ENCODE results near the gene DEFB129. TPM values are rescaled to one million over a fixed set of nuclear protein-coding genes. Genes with fewer than 3 reads are reported as not detected.

The DEFB129 gene
- total RNA-seq, 1 experiment from 2014 or later: not detected

DNA sequence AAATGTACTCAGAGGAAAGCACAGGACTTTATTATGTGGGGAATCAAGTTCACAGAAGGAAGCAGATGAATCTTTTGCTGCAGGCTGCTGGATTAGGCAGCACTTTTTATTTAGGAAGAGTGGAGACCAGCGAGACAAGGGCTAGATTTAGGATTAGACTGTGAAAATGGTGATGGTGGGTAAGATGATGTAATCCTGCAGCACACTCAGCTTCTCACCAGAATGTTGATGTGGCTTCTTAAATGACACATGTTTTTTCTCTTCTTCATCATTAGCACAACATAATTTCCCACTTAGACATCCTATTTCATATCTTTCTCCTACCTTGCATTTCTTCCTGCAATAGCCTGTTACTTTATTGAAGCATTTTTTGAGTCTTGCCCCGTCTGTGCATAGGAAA lies 39.3 kb upstream of the DEFB129 start:
- H3K4ac ChIP-seq (ENCODE audit: low read depth, low read length): no peak overlapping the region
- no peak overlapping the region for H4K5ac ChIP-seq (ENCODE audit: insufficient read length, low read depth, low read length)
- Mint-ChIP-seq H3K4me3 (no peak overlapping the region), H3K27ac (no peak overlapping the region), H3K36me3 (ENCODE audit: insufficient read depth in 1 of 3, low read depth in 3 of 3) (no peaks in the 10 kb centered on the region; a peak in 1 of 7 replicates), H3K9me3 (peaks cover 28 to 98% of the 10 kb centered on the region in 2 experiments), H3K4me1 (peaks cover 0 to 5% of the 10 kb centered on the region in 2 experiments; a peak in 1 of 4 replicates), H3K27me3 (ENCODE audit: low read depth) (peaks cover 56% of the 10 kb centered on the region)
- H3K14ac ChIP-seq (ENCODE audit: insufficient read depth, low read length): no peak overlapping the region
- no peaks in the 10 kb centered on the region for H3K4me1 ChIP-seq (ENCODE audit: insufficient read depth, low read length)
- H2BK5ac ChIP-seq (ENCODE audit: insufficient read length, low read length): no peak overlapping the region
- no peaks in the 10 kb centered on the region for H3K27me3 ChIP-seq (ENCODE audit: insufficient read depth, low read length)
- H2BK15ac ChIP-seq (ENCODE audit: low read depth, low read length): no peak overlapping the region
- no peak overlapping the region for H3T11ph ChIP-seq (ENCODE audit: low read length)
- no peaks in the 10 kb centered on the region for H3K23me2 ChIP-seq (ENCODE audit: insufficient read length, low read depth, low read length, poor library complexity, severe bottlenecking)
- no peak overlapping the region for H4K8ac ChIP-seq (replicated peaks; ENCODE audit: insufficient read length, low read depth, low read length)
- no CpG with 5 or more reads among the region's 2 CpGs for WGBS (ENCODE audit: extremely low coverage, insufficient read length, low lambda C conversion rate)
- H3K9ac ChIP-seq (ENCODE audit: extremely low read depth, insufficient read length, low read length): no peak overlapping the region
- H3K9me3 ChIP-seq (ENCODE audit: control insufficient read depth, low read depth, low read length): peaks cover 18% of the 10 kb centered on the region
- no peak overlapping the region for H3K23ac ChIP-seq (ENCODE audit: insufficient read length, low read depth, low read length)
- no peak for TF ChIP-seq CTCF (conservative IDR thresholded peaks at IDR 0.05)
- H2AFZ ChIP-seq (ENCODE audit: low read length): no peak overlapping the region
- no peak overlapping the region for H2BK12ac ChIP-seq (ENCODE audit: insufficient read length, low read depth, low read length)
- H3K56ac ChIP-seq (ENCODE audit: insufficient read length, low read depth, low read length): no peak overlapping the region
- no peak overlapping the region for H2AK5ac ChIP-seq (ENCODE audit: insufficient read length, low read length)
- no peak overlapping the region for H2BK120ac ChIP-seq (ENCODE audit: low read depth, low read length, poor library complexity, severe bottlenecking)
- no peaks in the 10 kb centered on the region for H3K79me2 ChIP-seq (ENCODE audit: insufficient read depth, low read length)
- no peak overlapping the region for H2BK20ac ChIP-seq (ENCODE audit: low read depth, low read length, poor library complexity, severe bottlenecking)
- H4K20me1 ChIP-seq (ENCODE audit: control insufficient read depth, insufficient read depth, insufficient read length): no peaks in the 10 kb centered on the region
- H3K4me2 ChIP-seq (ENCODE audit: insufficient read depth, insufficient read length, low read length): no peak overlapping the region
- DNase-seq: no peak
- no peak overlapping the region for H4K91ac ChIP-seq (ENCODE audit: insufficient read length, low read depth, low read length)
- H3K79me1 ChIP-seq (ENCODE audit: insufficient read depth, low read depth, low read length, poor library complexity, severe bottlenecking): no peaks in the 10 kb centered on the region
- no peak overlapping the region for H3K27ac ChIP-seq (ENCODE audit: insufficient read length, low read depth, low read length)
- H3K18ac ChIP-seq (ENCODE audit: insufficient read length, low read depth, low read length): no peak overlapping the region

All from H9 (cell line).